SIG-M5 treated with dmso at 0.1 percent for 504 hours (cell line): Measurements from ENCODE around the gene LMOD3.

ENCODE experiments used
- DNase-seq: peaks from one replicate; lab custom pipeline; 2025; ENCODE audit not compliant: unreplicated experiment; lab: John Stamatoyannopoulos, UW

LMOD3 gene

GRCh38 chr3:69126216-69126615, 3.8 kb upstream of the LMOD3 start:
- DNase-seq = no peak

- DNase-seq = no peak
These were observed 445 bp downstream of the LMOD3 start for GRCh38 chr3:69121950-69122349.

GRCh38 chr3:69121513-69121912, 882 bp downstream of the LMOD3 start:
- no peak for DNase-seq

- DNase-seq = peak; percentile 69
These were observed 1.4 kb downstream of the LMOD3 start for GRCh38 chr3:69120879-69121464.

DNA sequence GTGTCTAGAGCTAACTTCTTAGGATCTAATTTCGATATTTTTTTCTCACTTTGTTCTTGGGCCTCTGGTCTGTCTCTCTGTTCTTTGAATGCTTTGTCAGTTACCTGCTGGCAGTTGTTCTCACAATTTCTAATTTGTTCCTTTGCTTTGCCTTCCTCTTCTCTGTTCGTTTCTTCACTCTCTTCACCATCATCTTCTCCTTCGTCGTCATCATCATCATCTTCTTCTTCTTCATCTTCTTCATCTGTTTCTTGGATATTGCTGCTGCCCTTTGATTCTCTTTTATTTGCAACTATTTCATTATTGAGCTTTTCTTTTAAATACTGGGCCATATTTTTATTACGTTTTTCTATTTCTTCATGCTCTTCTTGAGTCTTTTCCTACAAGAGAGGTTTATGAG, 2.7 kb downstream of the LMOD3 start:
- DNase-seq = no peak

DNA sequence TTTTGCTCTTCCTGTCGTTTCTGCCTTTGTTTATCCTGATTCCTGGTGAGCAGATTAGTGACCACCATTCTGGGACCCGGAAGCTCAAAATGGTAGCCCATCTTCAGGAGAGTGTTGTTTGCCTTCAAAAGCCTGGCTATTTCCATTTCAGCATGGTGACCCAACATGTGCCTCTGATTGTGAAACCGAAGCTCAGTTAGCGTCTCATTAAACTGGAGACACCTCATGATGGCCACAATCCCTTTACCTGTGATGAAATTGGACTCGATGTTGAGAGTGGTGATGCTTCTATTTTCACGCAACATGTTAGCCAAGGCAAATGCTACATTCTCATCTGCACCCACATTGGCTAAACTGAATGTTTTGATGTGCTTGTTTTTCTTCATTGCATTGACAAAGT, 3.3 kb downstream of the LMOD3 start:
- no peak for DNase-seq

DNA sequence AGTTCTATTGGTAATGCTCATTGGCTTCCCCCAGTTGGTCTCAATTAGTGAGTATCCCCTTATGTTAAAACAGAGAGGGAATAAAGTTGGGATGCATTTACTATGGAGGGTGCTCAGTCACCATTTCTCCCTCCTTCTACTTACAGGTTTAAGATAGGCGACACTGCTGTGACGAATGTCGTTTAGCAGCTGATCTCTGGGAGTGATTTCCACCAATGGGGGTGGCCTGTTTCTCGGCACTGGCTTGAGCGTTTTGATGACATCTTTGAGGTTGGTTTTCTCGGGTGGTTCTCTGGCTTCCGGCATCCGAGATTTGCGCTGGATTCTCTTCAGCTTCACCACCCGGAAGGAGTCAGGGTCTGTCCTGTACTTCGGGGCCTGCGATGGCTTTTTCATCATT, 3.8 kb downstream of the LMOD3 start:
- no peak for DNase-seq

DNA sequence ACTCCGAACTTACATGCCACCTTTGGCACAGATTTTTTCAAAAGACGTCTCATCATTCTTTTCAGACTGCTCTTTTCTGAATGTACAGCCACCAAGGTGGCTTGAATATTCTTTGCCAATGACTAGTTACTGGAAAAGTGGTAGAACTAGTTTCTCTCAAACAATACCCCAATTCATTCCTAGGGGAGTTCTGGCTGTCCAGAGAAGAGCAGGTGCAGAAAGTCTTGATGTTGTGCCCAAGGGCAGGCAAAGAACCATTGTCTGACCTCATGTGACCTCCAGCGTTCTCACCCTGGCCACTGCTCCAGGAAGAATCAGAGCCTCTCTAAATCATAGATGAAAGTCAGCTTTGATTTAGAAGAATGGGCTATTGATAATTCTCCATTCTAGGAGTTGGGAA, 5.5 kb downstream of the LMOD3 start:
- no peak for DNase-seq

DNA sequence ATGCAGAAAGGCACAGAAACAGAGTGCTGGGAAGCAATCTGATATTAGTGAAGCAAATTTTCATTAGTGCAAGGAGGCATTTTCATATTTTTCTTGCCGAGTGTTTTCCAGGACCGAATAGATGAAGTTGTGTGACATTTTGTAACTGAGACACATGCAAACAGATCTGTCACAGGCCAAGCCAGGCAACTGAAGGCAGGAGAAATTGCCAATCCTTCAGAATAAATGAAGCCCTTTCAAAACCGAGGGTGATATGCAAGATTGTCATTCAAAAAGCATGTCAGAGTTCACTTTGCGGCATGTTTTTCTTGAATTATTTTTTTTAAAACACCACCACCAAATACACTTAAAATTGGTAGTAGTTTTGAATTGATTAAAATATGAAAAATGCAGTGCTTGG, 6.2 kb downstream of the LMOD3 start:
- no peak for DNase-seq

DNA sequence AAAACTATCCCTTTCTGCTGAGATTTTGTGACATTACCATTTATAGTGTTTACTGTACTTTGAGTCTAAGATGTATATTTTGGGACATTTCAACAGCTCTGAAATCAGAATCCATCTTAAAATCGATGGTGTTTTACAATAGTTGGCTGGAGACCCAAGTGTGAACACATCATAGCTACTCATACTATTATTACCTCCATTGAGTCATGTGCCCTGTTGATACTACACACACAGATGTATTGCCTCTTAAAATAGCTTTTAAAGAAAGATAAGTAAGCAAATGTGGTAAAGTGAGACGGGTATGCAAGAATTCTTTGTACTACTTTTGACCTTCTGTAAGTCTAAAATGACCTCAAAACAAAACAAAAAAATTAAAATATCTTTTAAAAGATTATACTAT, 6.7 kb downstream of the LMOD3 start:
- no peak for DNase-seq

- no peak for DNase-seq
These were observed 8.9 kb downstream of the LMOD3 start for GRCh38 chr3:69113536-69113935.

DNA sequence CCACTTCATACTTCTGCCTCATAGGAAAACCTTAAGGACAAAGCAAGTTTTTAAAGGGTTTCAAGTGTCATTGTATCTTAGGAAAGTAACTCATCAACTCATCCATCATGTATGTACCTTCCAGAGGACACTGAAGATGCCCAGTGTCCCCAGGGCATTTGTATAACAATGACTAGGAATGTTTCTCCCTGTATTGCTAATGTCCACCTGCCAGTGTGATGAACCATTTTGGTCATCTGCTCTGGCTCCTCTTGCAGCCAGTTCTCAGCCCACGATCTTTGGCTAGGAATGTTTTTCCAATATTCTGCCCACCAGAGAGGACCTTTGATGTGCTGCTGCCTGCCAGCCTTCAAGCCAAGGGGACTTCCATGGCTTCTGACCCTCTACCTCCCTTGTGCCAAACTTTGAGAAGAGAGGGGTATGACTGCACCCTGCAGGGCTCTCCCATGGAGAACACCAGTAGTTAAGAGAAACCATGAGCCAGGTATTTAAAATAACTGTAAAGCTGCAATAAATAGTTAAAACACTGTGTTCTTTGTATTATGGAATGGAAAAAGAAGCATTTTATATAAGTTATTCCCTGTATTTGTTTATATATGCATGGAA, 11.4 kb downstream of the LMOD3 start:
- no peak for DNase-seq

- no peak for DNase-seq
These were observed 13.6 kb downstream of the LMOD3 start for GRCh38 chr3:69108811-69109210.

- no peak for DNase-seq
These were observed 14.6 kb downstream of the LMOD3 start for GRCh38 chr3:69107841-69108240.

DNA sequence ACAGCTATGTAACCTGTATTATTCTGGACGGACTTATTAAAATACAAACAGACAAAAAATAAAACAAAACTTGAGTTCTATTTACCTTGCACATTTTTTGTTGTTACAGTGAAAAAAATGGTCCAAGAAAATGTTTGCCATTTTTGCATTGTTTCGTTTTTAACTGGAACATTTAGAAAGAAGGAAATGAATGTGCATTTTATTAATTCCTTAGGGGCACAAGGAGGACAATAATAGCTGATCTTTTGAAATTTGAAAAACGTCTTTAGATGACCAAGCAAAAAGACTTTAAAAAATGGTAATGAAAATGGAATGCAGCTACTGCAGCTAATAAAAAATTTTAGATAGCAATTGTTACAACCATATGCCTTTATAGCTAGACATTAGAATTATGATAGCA, 17.1 kb downstream of the LMOD3 start:
- no peak for DNase-seq

- DNase-seq = no peak
These were observed 17.8 kb downstream of the LMOD3 start for GRCh38 chr3:69104586-69104985.

DNA sequence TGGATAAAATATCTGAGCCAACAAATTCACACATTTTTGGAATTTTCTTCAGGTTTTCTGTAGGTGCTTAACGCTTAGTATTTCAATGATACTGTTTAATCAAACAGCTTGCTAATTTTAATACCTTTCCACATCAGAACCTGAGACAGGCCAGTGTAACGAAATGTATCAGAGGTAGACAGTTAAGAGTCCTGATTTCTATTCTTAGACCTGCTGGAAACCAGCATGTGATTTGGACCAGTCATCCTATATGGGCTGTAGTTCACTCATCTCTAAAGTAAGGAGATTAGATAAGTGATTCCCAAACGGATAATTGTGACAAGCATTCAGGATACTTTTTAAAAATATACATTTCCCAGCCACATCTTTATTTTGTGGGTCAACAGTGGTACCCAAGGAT, 19.3 kb downstream of the LMOD3 start:
- DNase-seq = no peak

DNA sequence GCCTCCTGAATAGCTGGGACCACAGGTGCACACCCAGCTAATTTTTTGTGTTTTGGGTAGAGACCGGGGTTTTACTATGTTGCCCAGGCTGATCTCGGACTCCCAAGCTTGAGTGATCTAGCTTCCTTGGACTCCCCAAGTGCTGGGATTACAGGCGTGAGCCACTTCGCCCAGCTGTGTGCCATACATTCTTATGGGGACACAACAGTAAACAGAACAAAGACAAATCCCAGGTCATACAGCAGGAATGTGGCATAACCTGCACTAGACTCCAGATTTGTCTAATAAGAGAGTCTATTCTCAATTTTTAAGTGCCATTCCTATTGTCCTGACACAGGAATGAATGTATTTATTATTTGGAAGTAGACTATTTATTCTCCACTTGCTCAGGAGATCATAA, 20.0 kb downstream of the LMOD3 start:
- no peak for DNase-seq

DNA sequence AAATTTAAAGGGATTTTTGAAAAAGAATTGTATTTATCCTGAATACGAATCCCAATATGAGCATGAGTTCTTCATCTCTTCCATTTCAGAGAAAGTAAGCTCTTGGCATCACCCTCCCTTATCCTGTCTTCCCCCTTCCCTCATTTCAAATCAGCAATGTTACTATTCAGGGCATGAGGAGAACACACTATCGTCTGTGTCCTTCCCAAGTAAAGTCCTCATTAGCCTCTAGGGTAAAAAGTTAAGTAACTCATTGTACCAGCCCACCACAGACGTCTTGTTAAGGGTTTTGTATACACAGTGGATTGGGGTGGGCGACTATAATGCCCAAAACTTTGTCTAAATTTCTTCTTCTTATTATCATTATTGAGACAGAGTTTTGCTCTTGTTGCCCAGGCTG, 22.8 kb downstream of the LMOD3 start:
- DNase-seq = no peak

DNA sequence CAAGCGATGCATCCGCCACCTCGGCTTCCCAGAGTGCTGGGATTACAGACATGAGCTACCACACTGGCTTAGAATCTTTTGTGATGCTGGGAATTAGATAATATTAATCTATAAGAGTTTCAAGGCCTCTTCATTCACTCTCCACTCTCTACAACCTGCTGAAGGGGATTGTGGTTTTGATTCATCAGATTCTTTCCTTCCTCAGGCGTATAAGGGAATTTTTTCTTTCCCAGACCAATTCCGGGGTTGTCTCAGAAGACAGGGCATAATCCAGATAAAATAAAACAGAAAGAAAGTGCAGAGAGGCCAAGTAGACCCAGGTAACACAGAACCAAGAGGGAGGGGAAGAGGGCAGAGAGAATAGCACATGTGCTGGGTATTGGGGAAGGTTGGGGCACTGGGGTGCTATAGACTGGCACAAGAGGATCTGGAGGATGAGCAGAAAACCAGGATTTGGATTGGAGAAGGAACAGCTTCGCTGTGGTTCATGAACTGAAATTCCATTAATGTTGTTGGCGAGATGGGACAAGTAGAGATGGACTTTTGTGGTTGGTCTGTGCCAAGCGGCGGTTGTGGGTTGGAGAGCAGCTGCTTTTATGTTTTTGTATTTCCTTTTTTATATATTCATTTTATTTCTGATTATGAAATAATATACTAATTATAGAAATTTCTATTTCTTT, 24.8 kb downstream of the LMOD3 start:
- no peak for DNase-seq

GRCh38 chr3:69096299-69096698, 26.1 kb downstream of the LMOD3 start:
- DNase-seq = no peak

DNA sequence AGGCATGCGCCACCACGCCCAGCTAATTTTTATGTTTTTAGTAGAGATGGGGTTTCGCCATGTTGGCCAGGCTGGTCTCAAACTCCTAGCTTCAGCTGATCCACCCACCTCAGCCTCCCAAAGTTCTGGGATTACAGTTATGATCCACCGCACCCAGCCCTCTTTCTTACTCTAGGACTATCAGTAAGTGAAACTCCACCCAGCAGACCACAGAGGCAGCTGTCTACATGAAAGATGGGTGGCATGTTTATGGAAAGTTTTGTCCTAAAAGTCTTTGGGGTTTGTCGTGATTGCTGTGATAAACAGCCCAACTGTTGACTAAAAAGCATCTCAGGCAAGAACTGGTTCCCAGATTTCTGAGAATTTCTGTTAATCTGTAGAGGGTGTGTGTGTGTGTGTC, 26.8 kb downstream of the LMOD3 start:
- DNase-seq = no peak
